Gastrocnemius medialis (tissue), 4 donors: ENCODE data around the gene MCF2L2. TPM values are rescaled to one million over a fixed set of nuclear protein-coding genes. Genes with fewer than 3 reads are reported as not detected.

Source experiments
- ATAC-seq, 2 donors: fragments of 150-250 bp; one replicate each; pipeline ENCODE4 v1.9.1; 2016
- DNase-seq, 2 donors: peaks; one replicate each; pipeline ENCODE4 v3.0.0-alpha.2; 2019
- H3K27ac ChIP-seq, 4 donors: fragments of 200-600 bp; sonication (generic); 1 replicate in 1 of 4; 2 replicates in 3 of 4; pipeline ENCODE4 v1.5.1; 2016 to 2018; ENCODE audit warnings: mild to moderate bottlenecking in 2 of 4, moderate library complexity in 1 of 4
- H3K27me3 ChIP-seq, 3 donors: fragments of 200-600 bp; sonication (generic) in 2 of 3; 1 replicate in 1 of 3; 2 replicates in 2 of 3; pipeline versions ENCODE4 v1.5.1 to v1.6.0; 2016 to 2019; ENCODE audit warnings: mild to moderate bottlenecking in 1 of 3, moderate library complexity in 1 of 3
- H3K36me3 ChIP-seq, 2 donors: fragments of 200-600 bp; sonication (generic) in 1 of 2; one replicate each; pipeline ENCODE4 v1.5.1; 2017 to 2018
- H3K4me1 ChIP-seq, 2 donors: fragments of 200-600 bp; sonication (generic) in 1 of 2; one replicate each; pipeline ENCODE4 v1.5.1; 2016 to 2017; ENCODE audit warnings: mild to moderate bottlenecking in 2 of 2
- H3K4me3 ChIP-seq, 4 donors: fragments of 200-600 bp; sonication (generic) in 3 of 4; 1 replicate in 1 of 4; 2 replicates in 3 of 4; pipeline ENCODE4 v1.5.1; 2016 to 2019; ENCODE audit warnings: mild to moderate bottlenecking in 2 of 4
- H3K9me3 ChIP-seq, 3 donors: fragments of 200-600 bp; sonication (generic) in 2 of 3; 1 replicate in 1 of 3; 2 replicates in 2 of 3; pipeline ENCODE4 v1.5.1; 2016 to 2019
- CTCF ChIP-seq, 5 experiments: fragments of 450-650 bp in 3 of 5; fragments of 200-600 bp in 2 of 5; sonication (generic) in 2 of 5; IDR thresholded peaks in 4 of 5; conservative IDR thresholded peaks in 1 of 5; 1 replicate in 4 of 5; 2 replicates in 1 of 5; pipeline ENCODE4 v1.5.1; 2016 to 2019; ENCODE audit warnings: antibody characterized with exemption in 5 of 5, mild to moderate bottlenecking in 3 of 5, moderate library complexity in 3 of 5
- POLR2A ChIP-seq, 2 donors: fragments of 450-650 bp; IDR thresholded peaks; one replicate each; pipeline ENCODE4 v1.6.1; 2017; ENCODE audit warnings: antibody characterized with exemption in 2 of 2, mild to moderate bottlenecking in 2 of 2, moderate library complexity in 2 of 2
- in situ Hi-C, 4 donors: fragments of 200-750 bp; cut with MboI; loops; one replicate each; pipeline versions ENCODE4 v1.15.0 to v1.8.0; 2017; ENCODE audit warnings: low sequenced_read_pairs in 4 of 4
- intact Hi-C: fragments of 100-400 bp; cut with DNase I; formaldehyde crosslinking; loops from one replicate; pipeline ENCODE4 v1.15.1; 2023; ENCODE audit warnings: low total_unique reads
- total RNA-seq, 4 donors: library from RNA; depleted of rRNA; stranded (reverse); fragments of >200 nt; gene quantifications; one replicate each; pipeline versions ENCODE4 v1.1.0 to v1.2.3, GENCODE V29; 2016

Gene MCF2L2
- total RNA-seq, 4 donors from 2014 or later = 0.27 to 0.61 (median 0.46) TPM

- Histone ChIP-seq H3K36me3 (no peaks in the 10 kb centered on the region), H3K9me3 (no peaks in the 10 kb centered on the region), H3K27ac (peak overlapping the region; percentile 18 to 81 (median 76)), H3K4me3 (no peak overlapping the region), H3K4me1 (peaks cover 0 to 12% of the 10 kb centered on the region in 2 donors), H3K27me3 (no peaks in the 10 kb centered on the region)
- ATAC-seq (no peak), DNase-seq (no peak)
- intact Hi-C loops = loop anchor here (5.0 kb wide), 1 partner anchor 33 kb away; no protein-coding TSS in a partner anchor
- in situ Hi-C loops = no loop called here
- no peak for TF ChIP-seq CTCF (IDR thresholded peaks at IDR 0.05 in 4 of 5, conservative IDR thresholded peaks at IDR 0.05 in 1 of 5)
- TF ChIP-seq POLR2A (IDR thresholded peaks at IDR 0.05) = no peak
These were observed 58.0 kb downstream of the MCF2L2 start for GRCh38 chr3:183370391-183370790.

GRCh38 chr3:183369627-183370026, 58.8 kb downstream of the MCF2L2 start:
- Histone ChIP-seq H3K27ac (no peak overlapping the region), H3K4me3 (no peak overlapping the region), H3K4me1 (peaks cover 0 to 12% of the 10 kb centered on the region in 2 donors), H3K27me3 (no peaks in the 10 kb centered on the region), H3K9me3 (no peaks in the 10 kb centered on the region), H3K36me3 (no peaks in the 10 kb centered on the region)
- intact Hi-C loops (loop anchor here (5.0 kb wide), 1 partner anchor 32 kb away; no protein-coding TSS in a partner anchor), in situ Hi-C loops (no loop called here)
- no peak for TF ChIP-seq CTCF (IDR thresholded peaks at IDR 0.05 in 4 of 5, conservative IDR thresholded peaks at IDR 0.05 in 1 of 5)
- TF ChIP-seq POLR2A (IDR thresholded peaks at IDR 0.05) = no peak
- ATAC-seq = no peak
- DNase-seq = no peak

- Histone ChIP-seq H3K9me3 (no peaks in the 10 kb centered on the region), H3K4me1 (peaks cover 0 to 12% of the 10 kb centered on the region in 2 donors), H3K27ac (no peak overlapping the region), H3K4me3 (no peak overlapping the region), H3K36me3 (no peaks in the 10 kb centered on the region), H3K27me3 (no peaks in the 10 kb centered on the region)
- in situ Hi-C loops = no loop called here
- ATAC-seq (no peak), DNase-seq (no peak)
- intact Hi-C loops = no loop called here
- no peak for TF ChIP-seq CTCF (IDR thresholded peaks at IDR 0.05 in 4 of 5, conservative IDR thresholded peaks at IDR 0.05 in 1 of 5)
- TF ChIP-seq POLR2A (IDR thresholded peaks at IDR 0.05) = no peak
These were observed 59.3 kb downstream of the MCF2L2 start for GRCh38 chr3:183369117-183369516.

- Histone ChIP-seq H3K4me3 (no peak overlapping the region), H3K9me3 (no peaks in the 10 kb centered on the region), H3K27ac (no peak overlapping the region), H3K27me3 (no peaks in the 10 kb centered on the region), H3K36me3 (no peaks in the 10 kb centered on the region), H3K4me1 (no peaks in the 10 kb centered on the region)
- TF ChIP-seq CTCF (IDR thresholded peaks at IDR 0.05 in 4 of 5, conservative IDR thresholded peaks at IDR 0.05 in 1 of 5) (no peak), POLR2A (IDR thresholded peaks at IDR 0.05) (no peak)
- in situ Hi-C loops (no loop called here), intact Hi-C loops (no loop called here)
- no peak for ATAC-seq
- DNase-seq = no peak
These were observed 67.3 kb downstream of the MCF2L2 start for GRCh38 chr3:183360971-183361624.

GRCh38 chr3:183359036-183359435, 69.4 kb downstream of the MCF2L2 start:
- Histone ChIP-seq H3K27ac (no peak overlapping the region), H3K4me1 (no peaks in the 10 kb centered on the region), H3K36me3 (no peaks in the 10 kb centered on the region), H3K4me3 (no peak overlapping the region), H3K9me3 (no peaks in the 10 kb centered on the region), H3K27me3 (no peaks in the 10 kb centered on the region)
- DNase-seq (no peak), ATAC-seq (no peak)
- in situ Hi-C loops (no loop called here), intact Hi-C loops (no loop called here)
- TF ChIP-seq POLR2A (IDR thresholded peaks at IDR 0.05) (no peak), CTCF (IDR thresholded peaks at IDR 0.05 in 4 of 5, conservative IDR thresholded peaks at IDR 0.05 in 1 of 5) (no peak)
